ENCODE data around the gene AOX1. TPM values are rescaled to one million over a fixed set of nuclear protein-coding genes. Genes with fewer than 3 reads are reported as not detected.
"Not testable (repeated sequence)": the region's sequence is repeated elsewhere in the genome, so short reads cannot be mapped to it uniquely, and the experiment has no call there.

The AOX1 gene
- total RNA-seq, 1 donor from 2014 or later, result 3.6 TPM

DNA sequence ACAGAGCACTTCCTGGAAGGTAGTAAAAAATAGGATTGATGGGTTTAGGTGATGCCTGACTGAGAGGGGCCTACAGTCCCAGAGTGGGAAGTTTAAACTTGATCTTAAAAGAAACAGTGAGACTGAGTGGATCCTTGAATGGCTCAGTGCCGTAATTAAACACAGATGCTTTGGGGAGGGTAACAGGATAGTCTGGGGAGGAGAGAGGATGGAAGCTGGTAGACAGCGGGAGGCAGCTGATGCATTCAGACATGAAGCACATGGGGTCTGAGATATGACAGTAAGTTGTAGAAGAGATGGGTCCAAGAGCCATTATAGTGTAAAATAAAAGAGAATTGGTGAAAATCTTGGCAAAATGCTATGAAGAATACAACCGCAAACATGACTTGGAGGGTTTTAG, 54.4 kb downstream of the AOX1 start:
- Histone ChIP-seq H3K4me3 (no peak overlapping the region), H3K4me1 (no peaks in the 10 kb centered on the region), H3K27me3 (ENCODE audit: low read depth) (no peaks in the 10 kb centered on the region), H3K36me3 (no peaks in the 10 kb centered on the region), H3K9me3 (replicated peaks) (no peaks in the 10 kb centered on the region), H3K27ac (replicated peaks) (no peak overlapping the region)
- no peak for TF ChIP-seq CTCF (IDR thresholded peaks at IDR 0.05; ENCODE audit: borderline replicate concordance)
- intact Hi-C loops (cut with micrococcal nuclease), result no loop called here
- DNase-seq, result no peak

- no peaks in the 10 kb centered on the region for H3K36me3 ChIP-seq
These were observed 55.1 kb downstream of the AOX1 start for GRCh38 chr2:200640901-200641300.

DNA sequence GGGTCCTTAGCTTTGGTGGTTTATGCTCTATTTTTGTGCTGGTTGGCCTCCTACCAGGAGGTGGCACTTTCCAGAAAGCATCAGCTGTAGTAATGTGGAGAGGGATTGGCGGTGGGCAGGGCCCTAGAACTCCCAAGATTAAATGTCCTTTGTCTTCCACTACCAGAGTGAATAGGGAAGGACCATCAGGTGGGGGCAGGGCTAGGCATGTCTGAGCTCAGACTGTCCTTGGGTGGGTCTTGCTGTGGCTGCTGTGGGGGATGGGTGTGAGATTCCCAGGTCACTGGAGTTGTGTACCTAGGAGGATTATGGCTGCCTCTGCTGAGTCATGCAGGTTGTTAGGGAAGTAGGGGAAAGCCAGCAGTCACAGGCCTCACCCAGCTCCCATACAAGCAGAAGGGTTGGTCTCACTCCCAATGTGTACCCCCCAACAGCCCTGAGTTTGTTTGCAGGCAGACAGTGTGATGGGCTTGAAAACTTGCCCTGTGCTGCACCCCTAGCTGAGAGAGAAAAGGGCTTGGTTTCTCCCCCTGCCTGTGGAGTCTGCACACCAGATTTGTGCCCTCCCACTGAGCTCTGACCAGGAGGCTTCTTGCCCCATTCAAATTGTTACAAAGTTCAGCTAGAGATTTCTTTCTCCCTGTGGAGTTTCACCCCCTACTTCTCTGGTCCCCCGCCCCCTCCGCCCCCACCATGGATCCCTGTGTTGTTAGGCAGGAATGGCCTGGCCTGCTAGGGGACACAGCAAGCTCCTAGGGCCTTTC, 62.9 kb downstream of the AOX1 start:
- H3K4me3 ChIP-seq; intact Hi-C loops (cut with micrococcal nuclease); DNase-seq; H3K4me1 ChIP-seq; H3K36me3 ChIP-seq; H3K9me3 ChIP-seq (replicated peaks); H3K27ac ChIP-seq (replicated peaks): not testable (repeated sequence)
- peaks cover 17% of the 10 kb centered on the region for H3K27me3 ChIP-seq (ENCODE audit: low read depth)

More at GRCh38 chr2:200640901-200641300, 55.1 kb downstream of the AOX1 start:
- no peak for DNase-seq
- no peak for TF ChIP-seq CTCF (IDR thresholded peaks at IDR 0.05; ENCODE audit: borderline replicate concordance)
- Histone ChIP-seq H3K27me3 (ENCODE audit: low read depth) (no peaks in the 10 kb centered on the region), H3K27ac (replicated peaks) (no peak overlapping the region), H3K9me3 (replicated peaks) (no peaks in the 10 kb centered on the region), H3K4me1 (no peaks in the 10 kb centered on the region), H3K4me3 (no peak overlapping the region)
- intact Hi-C loops (cut with micrococcal nuclease), result no loop called here

- intact Hi-C loops (cut with micrococcal nuclease), result no loop called here
- no peaks in the 10 kb centered on the region for H3K4me1 ChIP-seq
- no peak overlapping the region for H3K4me3 ChIP-seq
- no peaks in the 10 kb centered on the region for H3K36me3 ChIP-seq
- DNase-seq, result no peak
- peaks cover 17% of the 10 kb centered on the region for H3K27me3 ChIP-seq (ENCODE audit: low read depth)
- no peaks in the 10 kb centered on the region for H3K9me3 ChIP-seq (replicated peaks)
- no peak overlapping the region for H3K27ac ChIP-seq (replicated peaks)
- TF ChIP-seq CTCF (IDR thresholded peaks at IDR 0.05; ENCODE audit: borderline replicate concordance), result no peak
These were observed 63.9 kb downstream of the AOX1 start for GRCh38 chr2:200649724-200650123.

GRCh38 chr2:200650195-200650594, 64.4 kb downstream of the AOX1 start:
- H3K27me3 ChIP-seq (ENCODE audit: low read depth), result peaks cover 17% of the 10 kb centered on the region
- H3K4me1 ChIP-seq, result no peaks in the 10 kb centered on the region
- H3K9me3 ChIP-seq (replicated peaks), result no peaks in the 10 kb centered on the region
- intact Hi-C loops (cut with micrococcal nuclease), result no loop called here
- no peaks in the 10 kb centered on the region for H3K36me3 ChIP-seq
- no peak overlapping the region for H3K4me3 ChIP-seq
- no peak overlapping the region for H3K27ac ChIP-seq (replicated peaks)
- no peak for DNase-seq
- TF ChIP-seq CTCF (IDR thresholded peaks at IDR 0.05; ENCODE audit: borderline replicate concordance), result no peak

- no peaks in the 10 kb centered on the region for H3K36me3 ChIP-seq
- peaks cover 17% of the 10 kb centered on the region for H3K27me3 ChIP-seq (ENCODE audit: low read depth)
- intact Hi-C loops (cut with micrococcal nuclease), result no loop called here
- no peak overlapping the region for H3K4me3 ChIP-seq
- no peak overlapping the region for H3K27ac ChIP-seq (replicated peaks)
- no peaks in the 10 kb centered on the region for H3K9me3 ChIP-seq (replicated peaks)
- no peak for TF ChIP-seq CTCF (IDR thresholded peaks at IDR 0.05; ENCODE audit: borderline replicate concordance)
- DNase-seq, result no peak
- no peaks in the 10 kb centered on the region for H3K4me1 ChIP-seq
These were observed 66.3 kb downstream of the AOX1 start for GRCh38 chr2:200652158-200652557.
